HepG2 (cell line): ENCODE results near the gene AP3B2. TPM values are rescaled to one million over a fixed set of nuclear protein-coding genes. Genes with fewer than 3 reads are reported as not detected.

Experiments used
- ATAC-seq: fragments of 200-7000 bp; cut with Tn5 transposase; 3 replicates; pipeline ENCODE4 v1.9.1; 2020; ENCODE audit warnings: mild to moderate bottlenecking, moderate library complexity
- BruUV-seq: library from RNA; stranded (reverse); fragments of 400-500 nt; replicated peaks from 2 replicates; lab custom pipeline; 2021; lab: Mats Ljungman, UMichigan
- CTCF ChIA-PET: fragments of 300-600 bp; formaldehyde crosslinking; extraction: SDS; loops from one replicate; lab custom pipeline; 2021; ENCODE audit warnings: low total read pairs, inconsistent platforms, low intra/inter-chr PET ratio; lab: Yijun Ruan, JAX
- POLR2A ChIA-PET: fragments of 350-600 bp; sonication (Branson Sonifier 250); formaldehyde crosslinking; loops from one replicate; lab custom pipeline; 2020; ENCODE audit warnings: antibody characterized with exemption, inconsistent platforms; lab: Yijun Ruan, JAX
- DNase-seq: peaks from one replicate; pipeline ENCODE4 v3.0.0-alpha.2; 2015; ENCODE audit warnings: low spot score
- FAIRE-seq: peaks from 3 replicates; lab custom pipeline; 2011; peaks lifted over from hg19 to GRCh38; lab: Jason Lieb, UNC
- H2AFZ ChIP-seq: one replicate; pipeline ENCODE4 v1.6.1; 2011; ENCODE audit warnings: low read length, inconsistent platforms
- H3K27ac ChIP-seq: fragments of 300-600 bp; 3 replicates; pipeline ENCODE4 v1.8.0; 2011; ENCODE audit warnings: mixed run types, mild to moderate bottlenecking, mixed read lengths, low read length, inconsistent platforms; ENCODE audit not compliant: insufficient read depth; ENCODE audit errors: extremely low read length
- H3K27me3 ChIP-seq, 2 experiments: fragments of 200-600 bp in 1 of 2; 2 replicates in 1 of 2; 3 replicates in 1 of 2; pipeline versions ENCODE4 v1.6.0 to v1.8.0; 2011; ENCODE audit warnings: low read length in 2 of 2, mild to moderate bottlenecking in 2 of 2, moderate library complexity in 2 of 2, inconsistent platforms in 1 of 2; ENCODE audit not compliant: insufficient read depth in 2 of 2, control insufficient read depth in 1 of 2
- H3K36me3 ChIP-seq, 2 experiments: fragments of 200-600 bp in 1 of 2; replicated peaks in 1 of 2; 2 replicates in 1 of 2; 3 replicates in 1 of 2; pipeline versions ENCODE4 v1.5.1 to v1.8.0; 2011; ENCODE audit warnings: low read length in 2 of 2, inconsistent platforms in 1 of 2; ENCODE audit not compliant: insufficient read depth in 2 of 2, control insufficient read depth in 1 of 2
- H3K4me1 ChIP-seq: 2 replicates; pipeline ENCODE4 v1.5.1; 2012; ENCODE audit warnings: low read length, inconsistent platforms; ENCODE audit not compliant: insufficient read depth
- H3K4me2 ChIP-seq: 2 replicates; pipeline ENCODE4 v1.6.0; 2011; ENCODE audit warnings: low read depth, low read length, inconsistent platforms
- H3K4me3 ChIP-seq, 3 experiments: fragments of 200-600 bp in 1 of 3; sonication (generic), shearing (Covaris generic) in 1 of 3; replicated peaks in 1 of 3; 2 replicates each; pipeline ENCODE4 v1.5.1; 2011 to 2016; ENCODE audit warnings: low read length in 3 of 3, inconsistent platforms in 2 of 3, low read depth in 2 of 3, mild to moderate bottlenecking in 2 of 3, control low read depth in 1 of 3, mixed read lengths in 1 of 3; ENCODE audit not compliant: insufficient read depth in 1 of 3
- H3K79me2 ChIP-seq: one replicate; pipeline ENCODE4 v1.6.1; 2011; ENCODE audit warnings: low read length, inconsistent platforms; ENCODE audit not compliant: insufficient read depth
- H3K9ac ChIP-seq: 2 replicates; pipeline ENCODE4 v1.6.0; 2011; ENCODE audit warnings: mild to moderate bottlenecking, low read depth, low read length, inconsistent platforms; ENCODE audit not compliant: insufficient read depth
- H3K9me3 ChIP-seq: 2 replicates; pipeline ENCODE4 v1.5.1; 2012; ENCODE audit warnings: mild to moderate bottlenecking, low read length
- H4K20me1 ChIP-seq: 2 replicates; pipeline ENCODE4 v1.6.0; 2011; ENCODE audit warnings: inconsistent platforms, mild to moderate bottlenecking, low read length, moderate library complexity; ENCODE audit not compliant: insufficient read depth
- ARNTL ChIP-seq: sonication (generic); formaldehyde crosslinking; IDR thresholded peaks from 2 replicates; pipeline ENCODE4 v1.4.0; 2020; ENCODE audit warnings: mild to moderate bottlenecking, missing genetic modification reagents
- CENPBD1 ChIP-seq: sonication (generic); formaldehyde crosslinking; IDR thresholded peaks from 2 replicates; pipeline ENCODE4 v1.8.0; 2022; ENCODE audit warnings: missing genetic modification reagents, low read depth, mild to moderate bottlenecking, borderline replicate concordance
- E2F5 ChIP-seq: sonication (generic); formaldehyde crosslinking; conservative IDR thresholded peaks from 2 replicates; pipeline ENCODE4 v1.4.0; 2020; ENCODE audit warnings: missing genetic modification reagents
- JARID2 ChIP-seq: sonication (generic); formaldehyde crosslinking; IDR thresholded peaks from 2 replicates; pipeline ENCODE4 v1.8.1; 2023; ENCODE audit warnings: missing genetic modification reagents, inconsistent platforms; ENCODE audit not compliant: insufficient replicate concordance
- PCBP1 ChIP-seq: fragments of 200-400 bp; formaldehyde crosslinking; IDR thresholded peaks from 2 replicates; pipeline ENCODE4 v1.6.1; 2017; ENCODE audit warnings: mild to moderate bottlenecking, low read depth, low read length, borderline replicate concordance
- PRMT3 ChIP-seq: sonication (generic); formaldehyde crosslinking; IDR thresholded peaks from 2 replicates; pipeline ENCODE4 v1.8.1; 2022; ENCODE audit warnings: low read depth, mild to moderate bottlenecking, moderate library complexity, missing genetic modification reagents, borderline replicate concordance
- RFXAP ChIP-seq: sonication (generic); formaldehyde crosslinking; IDR thresholded peaks from 2 replicates; pipeline ENCODE4 v1.4.0; 2020; ENCODE audit warnings: missing genetic modification reagents, borderline replicate concordance
- SIN3A ChIP-seq: IDR thresholded peaks from 2 replicates; pipeline ENCODE4 v1.6.1; 2011; ENCODE audit warnings: low read depth, mild to moderate bottlenecking, control low read depth, low read length, borderline replicate concordance
- SRF ChIP-seq: IDR thresholded peaks from 2 replicates; pipeline ENCODE4 v1.6.1; 2011; ENCODE audit warnings: mild to moderate bottlenecking, low read depth, low read length, moderate library complexity
- ZBTB7A ChIP-seq: sonication (generic); formaldehyde crosslinking; IDR thresholded peaks from 2 replicates; pipeline ENCODE4 v1.8.0; 2022; ENCODE audit warnings: mild to moderate bottlenecking, missing genetic modification reagents
- ZNF543 ChIP-seq: sonication (generic); formaldehyde crosslinking; IDR thresholded peaks from 2 replicates; pipeline ENCODE4 v1.4.0; 2020; ENCODE audit warnings: mild to moderate bottlenecking, missing genetic modification reagents
- ZNF7 ChIP-seq: IDR thresholded peaks from 2 replicates; pipeline ENCODE4 v1.6.1; 2016; ENCODE audit warnings: missing biosample characterization, missing genetic modification reagents
- WGBS: methylation state at CpG from one replicate; pipeline ENCODE4 v1.1.6; 2017; ENCODE audit warnings: low lambda C conversion rate; 5-methylcytosine and 5-hydroxymethylcytosine counted together
- in situ Hi-C: cut with HindIII; loops from 2 replicates; pipeline ENCODE4 v1.10.0; 2017; ENCODE audit warnings: low pct_unique_long_range_greater_than_20kb; ENCODE audit not compliant: extremely low pct_ligation_motif_present
- intact Hi-C: fragments of 100-400 bp; cut with micrococcal nuclease; formaldehyde crosslinking; loops from one replicate; pipeline ENCODE4 v1.10.0; 2022; ENCODE audit not compliant: unreplicated experiment
- polyA plus RNA-seq, 8 experiments: library from polyadenylated mRNA; depleted of rRNA in 3 of 8; stranded (reverse) in 7 of 8; unstranded in 1 of 8; fragments of >200 nt; fragmentation: Illumina TruSeq in 4 of 8; extraction: Trizol in 4 of 8; gene quantifications; 2 replicates each; pipeline versions ENCODE4 v1.2.1 to v1.2.3, GENCODE V29; 2011 to 2016; ENCODE audit warnings: low read depth in 4 of 8, missing spikeins in 1 of 8, mixed read lengths in 1 of 8; ENCODE audit not compliant: insufficient read depth in 1 of 8
- total RNA-seq, 5 experiments: library from RNA; depleted of rRNA; stranded (reverse); fragments of >200 nt; fragmentation: Illumina TruSeq; extraction: Trizol; gene quantifications; 2 replicates each; pipeline ENCODE4 v1.2.3, GENCODE V29; 2016; ENCODE audit warnings: low read depth in 1 of 5

AP3B2 gene
- total and polyA plus RNA-seq, 2 of the 13 experiments (the other 11 are each of a cell fraction or from before 2014, with no cell fraction given), result not detected

GRCh38 chr15:82698711-82699345 lies 10.8 kb downstream of the AP3B2 start (continued):
- TF ChIP-seq RFXAP, result no peak

GRCh38 chr15:82697735-82698407 lies 11.8 kb downstream of the AP3B2 start:
- no peak for TF ChIP-seq ZNF543 (CRISPR knock-in tag)
- no peak for TF ChIP-seq CENPBD1 (CRISPR knock-in tag)
- TF ChIP-seq, all 625 proteins: peak for 0
- FAIRE-seq, result no peak
- ChIA-PET POLR2A (no interaction called here), CTCF (no interaction called here)
- H3K4me2 ChIP-seq, result no peak overlapping the region
- H3K36me3 ChIP-seq, result no peaks in the 10 kb centered on the region
- no TSS peak for BruUV-seq
- peaks cover 4 to 17% of the 10 kb centered on the region in 2 experiments; a peak in 4 of 5 replicates for H3K27me3 ChIP-seq
- 18% methylated on average over 9 of the region's 9 CpGs for WGBS
- intact Hi-C loops (loop anchor here (10.0 kb wide), 1 partner anchor 713 kb away; no protein-coding TSS in a partner anchor), in situ Hi-C loops (no loop called here)
- H2AFZ ChIP-seq, result no peak overlapping the region
- H3K27ac ChIP-seq, result no peak overlapping the region
- H4K20me1 ChIP-seq, result no peaks in the 10 kb centered on the region
- no peak overlapping the region for H3K4me3 ChIP-seq
- no peak for ATAC-seq
- no peak for DNase-seq
- no peaks in the 10 kb centered on the region for H3K9me3 ChIP-seq
- H3K79me2 ChIP-seq, result no peaks in the 10 kb centered on the region
- H3K9ac ChIP-seq, result no peak overlapping the region
- no peaks in the 10 kb centered on the region for H3K4me1 ChIP-seq

GRCh38 chr15:82692171-82692570 lies 17.5 kb downstream of the AP3B2 start:
- H3K27ac ChIP-seq, result no peak overlapping the region
- ChIA-PET CTCF (no interaction called here), POLR2A (no interaction called here)
- ATAC-seq, result no peak
- no peak overlapping the region for H3K4me3 ChIP-seq
- intact Hi-C loops (loop anchor here (10.0 kb wide), 1 partner anchor 707 kb away; no protein-coding TSS in a partner anchor), in situ Hi-C loops (no loop called here)
- WGBS, result 53% methylated on average over 23 of the region's 23 CpGs
- no peaks in the 10 kb centered on the region for H3K9me3 ChIP-seq
- no peaks in the 10 kb centered on the region for H3K36me3 ChIP-seq
- H3K27me3 ChIP-seq, result peaks cover 0 to 12% of the 10 kb centered on the region in 2 experiments; a peak in 1 of 5 replicates
- no TSS peak for BruUV-seq
- H3K9ac ChIP-seq, result no peak overlapping the region
- no peak overlapping the region for H2AFZ ChIP-seq
- no peaks in the 10 kb centered on the region for H3K4me1 ChIP-seq
- DNase-seq, result no peak
- no peaks in the 10 kb centered on the region for H4K20me1 ChIP-seq
- no peaks in the 10 kb centered on the region for H3K79me2 ChIP-seq
- FAIRE-seq, result no peak
- no peak overlapping the region for H3K4me2 ChIP-seq
- TF ChIP-seq PRMT3 (CRISPR knock-in tag) (no peak), ZBTB7A (CRISPR knock-in tag) (no peak), ARNTL (CRISPR knock-in tag) (no peak), PCBP1 (no peak), JARID2 (CRISPR knock-in tag) (no peak), E2F5 (CRISPR knock-in tag) (no peak), SIN3A (no peak), ZNF7 (CRISPR knock-in tag) (no peak), SRF (no peak)
